Embryonic facial prominence (tissue), 1 donor: Measurements from ENCODE around the gene LAMC3.

ENCODE experiments used
- DNase-seq: peaks from one replicate; pipeline ENCODE4 v3.0.0-alpha.2; 2016; ENCODE audit errors: extremely low spot score

LAMC3 gene

GRCh38 chr9:130979591-130980385 lies 29.2 kb upstream of the LAMC3 start:
- DNase-seq: no peak

GRCh38 chr9:130980526-130980925 lies 28.4 kb upstream of the LAMC3 start:
- DNase-seq: no peak

GRCh38 chr9:130981002-130981755 lies 27.8 kb upstream of the LAMC3 start:
- DNase-seq: no peak

DNA sequence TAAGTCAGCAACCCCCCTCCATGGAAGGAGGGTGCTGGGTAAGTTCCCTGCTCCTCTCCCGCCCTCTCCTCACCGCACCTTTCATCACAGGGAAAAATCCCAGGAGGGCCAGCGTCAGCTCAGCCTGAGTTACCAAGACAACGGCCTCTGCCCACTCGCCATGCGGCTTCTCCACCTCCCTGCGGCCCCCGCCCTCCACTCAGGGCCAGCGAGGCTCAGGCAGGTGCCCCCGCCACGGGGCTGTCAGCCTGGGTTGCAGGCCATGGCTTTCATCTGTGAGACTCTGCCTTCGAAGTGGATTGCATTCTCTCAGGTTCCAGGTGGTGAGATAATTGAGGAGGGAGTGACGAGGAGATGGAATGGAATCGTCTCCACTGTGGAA lies 27.2 kb upstream of the LAMC3 start:
- no peak for DNase-seq

- no peak for DNase-seq
Observed at GRCh38 chr9:130982636-130983358, 26.2 kb upstream of the LAMC3 start.

GRCh38 chr9:130983359-130983670 lies 25.7 kb upstream of the LAMC3 start:
- DNase-seq: no peak

- DNase-seq: no peak
Observed at GRCh38 chr9:130983970-130984369, 25.0 kb upstream of the LAMC3 start.

GRCh38 chr9:130984521-130984920 lies 24.5 kb upstream of the LAMC3 start:
- no peak for DNase-seq

DNA sequence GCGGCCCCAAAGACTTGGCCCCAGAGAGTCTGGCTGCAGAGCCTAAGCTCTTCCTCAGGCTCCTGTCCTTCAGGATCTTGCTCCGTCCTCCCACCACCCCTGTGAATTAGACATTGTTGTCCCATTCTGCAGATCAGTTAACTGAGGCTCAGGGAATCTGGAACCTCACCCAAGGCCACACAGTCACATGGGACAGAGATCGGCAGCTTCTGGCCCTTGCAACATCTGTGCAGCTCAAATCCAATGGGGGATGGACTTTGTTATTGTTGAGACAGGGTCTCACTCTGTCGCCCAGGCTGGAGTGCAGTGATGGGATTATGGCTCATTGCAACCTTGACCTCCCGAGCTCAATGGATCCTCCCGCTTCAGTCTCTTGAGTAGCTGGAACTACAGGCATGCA lies 23.9 kb upstream of the LAMC3 start:
- no peak for DNase-seq

GRCh38 chr9:130985606-130986162 lies 23.3 kb upstream of the LAMC3 start:
- DNase-seq: no peak

- no peak for DNase-seq
Observed at GRCh38 chr9:130986356-130986965, 22.5 kb upstream of the LAMC3 start.

GRCh38 chr9:130987054-130987453 lies 21.9 kb upstream of the LAMC3 start:
- DNase-seq: no peak

- DNase-seq: no peak
Observed at GRCh38 chr9:130987738-130988399, 21.1 kb upstream of the LAMC3 start.

- DNase-seq: no peak
Observed at GRCh38 chr9:130988400-130988747, 20.6 kb upstream of the LAMC3 start.

GRCh38 chr9:130988905-130989304 lies 20.1 kb upstream of the LAMC3 start:
- no peak for DNase-seq

- DNase-seq: no peak
Observed at GRCh38 chr9:130989391-130989790, 19.6 kb upstream of the LAMC3 start.

- no peak for DNase-seq
Observed at GRCh38 chr9:130989891-130990290, 19.1 kb upstream of the LAMC3 start.

DNA sequence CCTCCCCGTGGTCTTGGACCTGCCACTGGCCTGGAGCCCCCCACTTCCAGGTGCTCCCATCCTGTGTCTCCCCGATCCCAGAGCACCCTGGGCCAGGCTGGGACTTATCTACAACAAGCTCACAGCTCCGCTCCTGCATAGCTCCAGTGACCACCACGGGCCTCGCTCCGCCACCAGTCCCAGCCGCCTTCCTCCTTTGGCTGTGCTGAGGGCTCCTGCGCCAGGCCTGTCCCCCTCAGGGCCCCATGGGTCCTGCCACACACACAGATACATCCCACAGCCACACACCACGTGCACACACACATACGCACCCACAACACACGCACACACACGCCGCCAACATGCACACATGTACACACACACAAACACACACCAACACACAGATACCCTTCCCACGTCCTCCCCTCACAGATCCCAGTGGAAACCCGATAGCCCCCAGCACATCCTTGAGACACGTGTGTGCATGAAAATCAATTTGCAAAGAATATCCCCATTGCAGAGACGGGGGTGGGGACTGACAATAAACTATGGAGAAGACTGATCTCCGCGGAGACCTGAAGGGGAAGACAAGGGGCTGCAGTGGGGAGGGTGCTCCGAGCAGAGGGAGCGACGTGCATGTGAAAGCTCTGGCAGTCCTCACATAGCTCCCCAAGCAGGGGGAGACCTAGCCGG lies 18.5 kb upstream of the LAMC3 start:
- DNase-seq: no peak

- no peak for DNase-seq
Observed at GRCh38 chr9:130990978-130991777, 17.8 kb upstream of the LAMC3 start.
